ENCODE data around the gene BMPR1B.
"Not testable (repeated sequence)": the region's sequence is repeated elsewhere in the genome, so short reads cannot be mapped to it uniquely, and the experiment has no call there.

GRCh38 chr4:95134016-95134415, 376.3 kb downstream of the BMPR1B start:
- TF ChIP-seq CTCF, POLR2A (IDR thresholded peaks at IDR 0.05): not testable (repeated sequence)

Measured in lower leg skin (tissue), 3 donors.